MG63 (cell line): ENCODE data around the gene SEPTIN6. TPM values are rescaled to one million over a fixed set of nuclear protein-coding genes. Genes with fewer than 3 reads are reported as not detected.
"Not testable (repeated sequence)": the region's sequence is repeated elsewhere in the genome, so short reads cannot be mapped to it uniquely, and the experiment has no call there.

Experiments
- DNase-seq: peaks from one replicate; pipeline ENCODE4 v3.0.0-alpha.2; 2020
- H3K27me3 ChIP-seq: fragments of 250-450 bp; sonication (Bioruptor Pico); 2 replicates; pipeline ENCODE4 v1.5.1; 2020; ENCODE audit warnings: mild to moderate bottlenecking, moderate library complexity
- H3K36me3 ChIP-seq: fragments of 250-450 bp; sonication (Bioruptor Pico); 2 replicates; pipeline ENCODE4 v1.5.1; 2020; ENCODE audit warnings: mild to moderate bottlenecking, moderate library complexity
- H3K4me3 ChIP-seq: fragments of 250-450 bp; sonication (Bioruptor Pico); 2 replicates; pipeline ENCODE4 v1.5.1; 2020; ENCODE audit warnings: mild to moderate bottlenecking, moderate library complexity
- H3K9me3 ChIP-seq: fragments of 250-450 bp; sonication (Bioruptor Pico); 2 replicates; pipeline ENCODE4 v1.5.1; 2020; ENCODE audit warnings: mild to moderate bottlenecking, moderate library complexity
- total RNA-seq: library from RNA; depleted of rRNA; stranded (reverse); fragments of >200 nt; shearing (Covaris generic); gene quantifications from 2 replicates; pipeline ENCODE4 v1.2.3, GENCODE V29; 2014; ENCODE audit warnings: low replicate concordance; rRNA removed

SEPTIN6 gene
- total RNA-seq, 1 experiment from 2014 or later: 5.7 TPM

- no peaks in the 10 kb centered on the region for H3K27me3 ChIP-seq
- no peak overlapping the region for H3K4me3 ChIP-seq
- no peaks in the 10 kb centered on the region for H3K36me3 ChIP-seq
- no peaks in the 10 kb centered on the region for H3K9me3 ChIP-seq
- no peak for DNase-seq
Observed at GRCh38 chrX:119672426-119672825, 20.5 kb downstream of the SEPTIN6 start.

DNA sequence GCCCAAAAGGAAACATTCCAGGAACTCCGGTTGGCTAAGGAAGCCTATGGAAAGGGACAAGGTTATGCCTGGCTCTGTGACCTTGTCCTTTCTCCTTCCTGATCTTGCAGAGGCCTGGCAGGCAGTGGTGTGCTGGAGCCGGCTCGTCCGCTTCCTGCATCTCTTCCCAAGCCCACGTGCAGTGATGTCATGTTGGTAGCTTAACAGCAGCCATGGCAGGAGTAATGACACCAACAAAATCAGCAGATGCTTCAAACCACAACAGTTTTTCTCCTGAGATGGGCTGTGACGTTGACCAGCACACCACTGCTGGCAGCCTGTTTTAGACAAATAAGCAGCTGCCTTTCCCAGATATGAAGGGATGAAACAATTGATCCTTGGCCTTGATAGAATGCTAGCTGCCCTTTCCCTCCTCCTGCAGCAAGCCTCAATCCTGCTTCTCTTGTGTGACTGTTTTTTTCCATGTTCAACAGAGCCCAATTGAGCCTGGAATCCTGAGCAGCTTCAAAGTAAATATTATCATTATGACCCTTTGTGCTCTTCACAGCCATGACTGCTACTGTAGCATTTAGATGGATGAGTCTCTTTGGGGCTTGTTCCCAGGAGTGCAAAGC, 23.4 kb downstream of the SEPTIN6 start:
- no peak for DNase-seq
- H3K27me3 ChIP-seq: no peaks in the 10 kb centered on the region
- H3K9me3 ChIP-seq: no peaks in the 10 kb centered on the region
- H3K4me3 ChIP-seq: no peak overlapping the region
- H3K36me3 ChIP-seq: no peaks in the 10 kb centered on the region

- Histone ChIP-seq H3K36me3 (no peaks in the 10 kb centered on the region), H3K4me3 (no peak overlapping the region), H3K9me3 (no peaks in the 10 kb centered on the region), H3K27me3 (no peaks in the 10 kb centered on the region)
- DNase-seq: no peak
Observed at GRCh38 chrX:119667111-119667878, 25.7 kb downstream of the SEPTIN6 start.

DNA sequence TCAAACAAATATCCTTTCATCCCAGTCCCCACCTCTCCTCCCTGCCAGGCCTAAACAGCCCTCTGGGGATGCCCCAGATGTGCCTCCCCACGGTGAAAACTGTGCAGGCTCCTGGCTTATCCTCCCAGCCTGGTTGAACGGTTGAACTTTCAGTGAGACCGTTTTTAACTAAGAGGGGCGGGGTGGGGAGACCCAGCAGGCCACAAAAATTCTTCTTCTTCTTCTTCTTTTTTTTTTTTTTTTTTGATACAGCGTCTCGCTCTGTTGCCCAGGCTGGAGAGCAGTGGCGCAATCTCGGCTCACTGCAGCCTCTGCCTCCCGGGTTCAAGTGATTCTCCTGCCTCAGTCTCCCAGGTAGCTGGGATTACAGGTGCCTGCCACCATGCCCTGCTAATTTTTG, 28.1 kb downstream of the SEPTIN6 start:
- H3K9me3 ChIP-seq, H3K4me3 ChIP-seq, DNase-seq, H3K27me3 ChIP-seq, H3K36me3 ChIP-seq: not testable (repeated sequence)

GRCh38 chrX:119661486-119661885, 31.5 kb downstream of the SEPTIN6 start:
- Histone ChIP-seq H3K9me3 (no peaks in the 10 kb centered on the region), H3K4me3 (no peak overlapping the region), H3K27me3 (no peaks in the 10 kb centered on the region), H3K36me3 (no peaks in the 10 kb centered on the region)
- no peak for DNase-seq

- no peak for DNase-seq
- Histone ChIP-seq H3K27me3 (no peaks in the 10 kb centered on the region), H3K9me3 (no peaks in the 10 kb centered on the region), H3K4me3 (no peak overlapping the region), H3K36me3 (no peaks in the 10 kb centered on the region)
Observed at GRCh38 chrX:119659522-119659921, 33.4 kb downstream of the SEPTIN6 start.

GRCh38 chrX:119655125-119655524, 37.8 kb downstream of the SEPTIN6 start:
- Histone ChIP-seq H3K4me3 (no peak overlapping the region), H3K9me3 (no peaks in the 10 kb centered on the region), H3K36me3 (no peaks in the 10 kb centered on the region), H3K27me3 (no peaks in the 10 kb centered on the region)
- DNase-seq: no peak

DNA sequence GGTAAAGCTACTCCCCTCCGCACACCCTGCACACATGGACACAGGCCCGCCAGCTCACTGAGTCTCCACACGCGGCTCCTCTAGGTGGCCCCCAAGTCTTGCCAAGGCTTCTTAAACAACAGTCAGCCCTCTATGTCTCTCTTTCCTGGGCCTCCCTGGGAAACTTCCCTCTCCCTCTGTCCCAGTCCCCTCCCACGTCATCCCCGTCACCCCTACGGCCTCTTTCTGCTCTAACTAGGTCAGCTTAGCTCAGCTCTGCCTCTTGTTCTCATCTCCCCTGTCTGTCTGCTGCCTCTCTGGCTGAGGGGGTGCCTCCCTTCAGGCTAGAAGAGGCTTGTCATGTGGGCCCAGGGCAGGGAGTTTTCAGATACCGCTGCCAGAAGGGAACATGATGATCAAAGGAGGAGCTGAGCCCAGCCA, 38.8 kb downstream of the SEPTIN6 start:
- Histone ChIP-seq H3K27me3 (no peaks in the 10 kb centered on the region), H3K36me3 (no peaks in the 10 kb centered on the region), H3K9me3 (no peaks in the 10 kb centered on the region), H3K4me3 (no peak overlapping the region)
- no peak for DNase-seq

DNA sequence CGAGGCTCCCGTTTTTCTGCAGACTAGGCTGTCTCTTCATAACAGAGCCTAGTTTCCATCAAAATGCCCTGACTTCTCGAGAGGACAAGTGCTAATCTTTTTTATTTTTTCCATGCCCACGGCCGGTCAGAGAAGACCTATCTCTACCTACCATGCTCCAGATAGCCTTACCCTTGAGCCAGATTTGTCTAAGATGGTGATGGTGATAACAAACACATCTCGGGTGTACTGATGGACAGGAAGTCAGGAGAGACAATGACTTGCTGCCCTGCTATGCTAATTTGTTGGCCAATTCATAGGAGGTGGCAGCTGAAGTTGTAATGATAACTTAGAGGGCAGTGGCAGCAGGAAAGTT, 44.6 kb downstream of the SEPTIN6 start:
- no peak overlapping the region for H3K4me3 ChIP-seq
- no peaks in the 10 kb centered on the region for H3K36me3 ChIP-seq
- H3K27me3 ChIP-seq: no peaks in the 10 kb centered on the region
- no peak for DNase-seq
- H3K9me3 ChIP-seq: no peaks in the 10 kb centered on the region

- H3K27me3 ChIP-seq: no peaks in the 10 kb centered on the region
- H3K9me3 ChIP-seq: no peaks in the 10 kb centered on the region
- no peak for DNase-seq
- no peak overlapping the region for H3K4me3 ChIP-seq
- H3K36me3 ChIP-seq: no peaks in the 10 kb centered on the region
Observed at GRCh38 chrX:119647552-119648420, 45.2 kb downstream of the SEPTIN6 start.

- Histone ChIP-seq H3K27me3 (no peaks in the 10 kb centered on the region), H3K36me3 (no peaks in the 10 kb centered on the region), H3K4me3 (no peak overlapping the region), H3K9me3 (no peaks in the 10 kb centered on the region)
- DNase-seq: no peak
Observed at GRCh38 chrX:119647089-119647488, 45.9 kb downstream of the SEPTIN6 start.

GRCh38 chrX:119646515-119646914, 46.5 kb downstream of the SEPTIN6 start:
- no peak for DNase-seq
- Histone ChIP-seq H3K9me3 (no peaks in the 10 kb centered on the region), H3K36me3 (no peaks in the 10 kb centered on the region), H3K27me3 (no peaks in the 10 kb centered on the region), H3K4me3 (no peak overlapping the region)

GRCh38 chrX:119643696-119644095, 49.3 kb downstream of the SEPTIN6 start:
- no peak for DNase-seq
- no peak overlapping the region for H3K4me3 ChIP-seq

More at GRCh38 chrX:119643696-119644095, 49.3 kb downstream of the SEPTIN6 start:
- Histone ChIP-seq H3K27me3 (no peaks in the 10 kb centered on the region), H3K9me3 (no peaks in the 10 kb centered on the region), H3K36me3 (no peaks in the 10 kb centered on the region)

Other genes with a start within 250 kb of the SEPTIN6 start
- gene SLC25A5, start 224.7 kb downstream of the SEPTIN6 start, total RNA-seq: 49.0 and 68.0 TPM in 2 replicates
- 50.8 and 60.2 TPM in 2 replicates for gene STEEP1, start 127.8 kb downstream of the SEPTIN6 start, total RNA-seq
- gene UBE2A, start 118.6 kb downstream of the SEPTIN6 start, total RNA-seq: 41.4 and 43.6 TPM in 2 replicates
- 7.4 and 10.1 TPM in 2 replicates for gene NKRF, start 86.7 kb downstream of the SEPTIN6 start, total RNA-seq
- 1.2 TPM in 1 of 2 replicates, not detected in the other for gene SOWAHD, start 65.4 kb upstream of the SEPTIN6 start, total RNA-seq
- gene RPL39, start 98.5 kb upstream of the SEPTIN6 start, total RNA-seq: 2,795 and 3,088 TPM in 2 replicates
- 1.1 and 1.3 TPM in 2 replicates for gene UPF3B, start 159.8 kb upstream of the SEPTIN6 start, total RNA-seq
- 10.1 and 10.4 TPM in 2 replicates for gene RNF113A, start 178.6 kb upstream of the SEPTIN6 start, total RNA-seq
- 108 and 198 TPM in 2 replicates for gene NDUFA1, start 178.7 kb upstream of the SEPTIN6 start, total RNA-seq
- not detected in 2 replicates for gene AKAP14, start 202.7 kb upstream of the SEPTIN6 start, total RNA-seq